GM18508 (cell line): ENCODE measurements around the gene HAVCR2.

Source experiments
- ATAC-seq: cut with Tn5 transposase; IDR thresholded peaks from one replicate; pipeline ENCODE4 v1.9.1; 2021; ENCODE audit warnings: moderate number of reproducible peaks; ENCODE audit not compliant: insufficient read depth, unreplicated experiment

Gene HAVCR2

GRCh38 chr5:157108976-157109375 lies at the start of gene HAVCR2:
Gene HAVCR2 (minus strand): TSS chr5:157109044. CDS start chr5:157108983, 61 bp downstream.
- peak; percentile 83 for ATAC-seq

GRCh38 chr5:157157293-157157891 lies 48.5 kb upstream of the HAVCR2 start:
- no peak for ATAC-seq

- ATAC-seq = no peak
Observed at GRCh38 chr5:157155297-157155696, 46.5 kb upstream of the HAVCR2 start.

DNA sequence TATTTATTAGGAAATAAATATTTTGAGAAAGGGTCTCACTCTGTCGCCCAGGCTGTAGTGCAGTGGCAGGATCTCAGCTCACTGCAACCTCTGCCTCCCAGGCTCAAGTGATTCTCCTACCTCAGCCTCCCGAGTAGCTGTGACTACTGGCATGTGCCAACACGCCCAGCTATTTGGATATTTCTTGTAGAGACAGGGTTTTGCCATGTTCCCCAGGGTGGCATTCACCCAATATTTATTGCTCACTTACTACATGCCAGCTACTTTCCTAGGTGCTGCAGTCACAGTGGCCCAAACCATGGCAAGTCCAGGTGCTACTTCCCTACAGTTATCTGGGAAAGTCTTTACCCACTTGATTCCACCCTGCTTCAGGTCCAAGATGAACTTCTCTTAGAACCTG lies 42.2 kb upstream of the HAVCR2 start:
- ATAC-seq = no peak

DNA sequence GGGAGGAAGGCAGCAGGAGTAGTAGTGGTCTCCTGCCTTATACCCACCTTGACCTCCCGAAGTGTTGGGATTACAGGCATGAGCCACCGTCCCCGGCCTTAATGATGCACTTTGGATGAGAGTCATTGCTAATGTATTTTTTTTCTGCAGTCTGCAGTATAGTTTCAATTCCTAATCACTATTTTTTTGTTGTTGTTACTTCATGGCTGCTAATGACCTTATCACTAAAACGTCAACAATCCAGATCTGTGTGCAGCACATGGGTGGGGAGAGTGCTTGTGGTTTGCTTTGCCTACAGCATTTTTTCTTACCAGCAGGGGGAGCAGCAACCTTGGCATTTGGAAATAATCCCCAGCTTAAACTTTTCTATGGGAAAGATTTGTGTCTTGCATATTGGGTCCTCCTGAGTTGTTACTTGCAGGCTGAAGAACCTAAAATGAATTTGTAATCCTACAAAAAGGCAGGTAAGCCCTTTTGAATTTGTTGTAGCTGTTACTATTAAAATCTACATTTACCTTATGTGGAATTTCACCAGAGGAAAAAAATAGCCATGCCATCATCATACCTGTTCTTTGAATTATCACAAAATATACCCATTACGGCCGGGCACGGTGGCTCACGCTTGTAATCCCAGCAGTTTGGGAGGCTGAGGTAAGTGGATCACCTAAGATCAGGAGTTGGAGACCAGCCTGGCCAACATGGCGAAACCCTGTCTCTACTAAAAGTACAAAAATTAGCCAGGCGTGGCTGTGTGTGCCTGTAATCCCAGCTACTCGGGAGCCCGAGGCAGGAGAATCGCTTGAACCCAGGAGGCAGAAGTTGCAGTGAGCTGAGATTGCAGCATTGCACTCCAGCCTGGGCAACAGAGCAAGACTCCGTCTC lies 40.1 kb upstream of the HAVCR2 start:
- ATAC-seq = peak; percentile 64

DNA sequence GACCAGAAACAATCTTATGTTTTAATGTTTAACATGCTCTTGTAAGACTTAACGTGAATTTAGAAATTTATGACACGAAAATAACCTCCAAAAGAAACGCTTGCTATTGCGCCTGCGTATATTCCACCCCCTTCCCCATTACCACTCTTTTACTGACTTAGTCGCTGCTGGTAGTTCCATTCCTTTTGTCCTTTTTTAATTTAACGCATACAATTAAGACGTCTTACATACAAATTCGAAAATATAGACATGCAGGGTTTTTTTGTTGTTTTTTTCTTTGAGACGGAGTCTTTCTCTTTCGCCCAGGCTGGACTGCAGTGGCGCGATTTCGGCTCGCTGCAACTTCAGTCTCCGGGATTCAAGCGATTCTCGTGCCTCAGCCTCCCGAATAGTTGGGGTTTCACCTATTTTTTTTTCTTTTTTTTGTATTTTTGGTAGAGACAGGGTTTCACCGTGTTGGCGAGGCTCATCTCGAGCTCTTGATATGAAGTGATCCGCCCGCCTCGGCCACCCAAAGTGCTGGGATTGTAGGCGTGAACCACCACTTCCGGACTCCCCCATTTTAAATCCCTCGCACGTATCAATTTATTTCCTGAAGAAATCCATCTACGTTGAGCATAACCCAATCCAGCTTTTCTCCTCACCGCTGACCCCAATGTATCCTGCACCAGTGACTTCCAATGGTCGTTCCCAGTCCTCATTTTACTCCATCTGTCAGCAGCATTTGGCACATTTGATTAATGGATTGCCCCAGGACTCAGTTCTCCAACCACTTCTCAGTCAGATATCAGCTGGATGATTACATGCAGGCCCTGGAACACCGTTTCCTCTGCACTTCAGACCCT lies 34.5 kb upstream of the HAVCR2 start:
- ATAC-seq = peak; percentile 29

- peak; percentile 99 for ATAC-seq
Observed at GRCh38 chr5:157142317-157143126, 33.7 kb upstream of the HAVCR2 start, which contains the start of gene MED7. Gene MED7 (minus strand): TSS chr5:157142865. CDS start chr5:157139431, 3,434 bp downstream.

DNA sequence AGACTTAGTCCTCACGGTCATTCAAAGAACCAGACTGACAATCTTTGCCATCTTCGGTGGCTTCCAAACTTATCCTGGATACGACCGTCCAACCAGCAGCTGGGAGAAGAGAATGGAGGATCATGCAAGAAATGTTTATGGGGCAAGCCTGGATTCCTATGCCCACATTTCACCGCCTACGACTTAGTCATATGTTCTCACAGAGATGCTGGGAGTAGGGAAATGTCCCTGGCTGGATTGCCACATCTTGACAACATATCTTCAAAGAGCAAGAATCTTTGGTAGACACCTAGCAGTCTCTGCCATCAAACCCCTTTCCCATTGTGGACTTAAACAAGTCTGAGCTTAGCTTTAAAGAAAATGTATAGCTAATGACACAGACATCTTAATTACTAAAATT lies 28.8 kb upstream of the HAVCR2 start:
- no peak for ATAC-seq

GRCh38 chr5:157132281-157132612 lies 23.4 kb upstream of the HAVCR2 start:
- no peak for ATAC-seq

- no peak for ATAC-seq
Observed at GRCh38 chr5:157130925-157131324, 22.1 kb upstream of the HAVCR2 start.

DNA sequence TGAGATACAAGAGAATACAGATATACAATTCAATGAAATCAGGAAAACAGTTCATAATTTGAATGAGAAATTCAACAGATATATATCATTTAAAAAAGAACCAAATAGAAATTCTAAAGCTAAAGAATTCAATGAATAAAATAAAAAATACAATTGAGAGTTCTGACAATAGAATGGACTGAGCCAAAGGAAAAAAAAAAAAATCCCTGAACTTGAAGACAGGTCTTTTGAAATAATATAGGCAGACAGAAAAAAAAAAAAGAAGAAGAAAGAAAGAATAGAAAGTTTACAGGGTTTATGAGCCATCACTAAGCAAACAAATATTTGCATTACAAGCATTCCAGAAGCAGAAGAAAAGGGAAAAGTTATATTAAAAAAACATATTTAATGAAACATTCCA lies 12.9 kb upstream of the HAVCR2 start:
- no peak for ATAC-seq

DNA sequence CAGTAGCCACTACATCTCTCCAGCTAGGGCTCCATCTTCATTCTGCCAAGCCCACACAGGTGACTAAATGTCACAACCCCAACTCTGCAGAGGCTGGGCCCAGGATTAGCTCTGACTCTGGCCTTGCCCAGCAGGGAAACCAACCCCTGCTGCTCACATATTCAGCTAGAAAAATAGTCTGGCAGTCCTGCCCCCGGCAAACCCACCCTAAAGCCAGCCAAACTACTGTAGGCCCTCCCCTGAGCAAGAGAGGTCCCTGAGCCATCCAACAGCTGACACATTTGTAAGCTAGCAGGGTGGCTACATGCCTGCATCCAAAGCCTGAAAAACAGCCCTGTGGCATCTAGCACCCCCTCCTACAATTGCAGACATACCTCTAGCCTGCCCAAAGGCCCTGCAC lies 11.3 kb upstream of the HAVCR2 start:
- no peak for ATAC-seq

DNA sequence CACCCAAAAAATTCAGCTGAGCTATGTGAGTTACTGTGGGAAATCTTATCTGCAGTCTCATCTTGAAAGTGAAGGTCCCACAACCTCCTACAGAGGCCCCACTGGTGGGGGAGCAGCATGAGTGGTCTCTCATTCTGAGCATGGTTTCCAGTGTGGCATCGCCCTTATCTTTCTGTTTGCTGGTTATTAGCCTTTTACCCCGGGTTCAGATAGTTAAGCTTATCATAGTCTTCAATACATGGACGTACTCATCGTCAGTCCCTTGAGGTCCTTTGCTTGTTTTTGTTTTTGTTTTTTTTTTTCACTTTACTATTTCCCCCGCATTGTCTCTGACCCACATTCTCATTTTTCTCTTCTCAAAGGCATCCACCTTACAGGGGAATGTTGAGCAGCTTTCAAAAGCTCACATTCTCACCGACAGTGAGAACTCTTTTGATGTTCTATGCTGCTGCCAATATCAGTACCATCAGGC lies 7.7 kb upstream of the HAVCR2 start:
- no peak for ATAC-seq

DNA sequence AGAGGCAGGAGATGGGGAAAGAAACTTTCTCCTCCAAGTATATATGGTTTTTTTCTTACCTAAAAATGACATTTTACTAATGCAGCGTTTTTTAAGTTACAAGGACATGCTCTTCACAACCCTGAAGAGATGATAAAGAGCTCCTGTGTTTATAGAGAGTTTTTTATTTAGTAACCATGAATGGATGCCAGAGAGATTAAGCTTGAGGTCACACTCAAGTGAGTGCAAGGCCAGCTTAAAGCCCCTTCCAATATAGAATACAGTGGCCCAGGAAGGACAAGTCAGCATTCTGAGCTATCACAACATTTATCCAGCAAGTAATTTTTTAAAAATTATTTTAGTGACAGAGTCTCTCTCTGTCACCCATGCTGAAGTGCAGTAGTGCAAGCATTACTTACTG lies 6.7 kb upstream of the HAVCR2 start:
- ATAC-seq = no peak

DNA sequence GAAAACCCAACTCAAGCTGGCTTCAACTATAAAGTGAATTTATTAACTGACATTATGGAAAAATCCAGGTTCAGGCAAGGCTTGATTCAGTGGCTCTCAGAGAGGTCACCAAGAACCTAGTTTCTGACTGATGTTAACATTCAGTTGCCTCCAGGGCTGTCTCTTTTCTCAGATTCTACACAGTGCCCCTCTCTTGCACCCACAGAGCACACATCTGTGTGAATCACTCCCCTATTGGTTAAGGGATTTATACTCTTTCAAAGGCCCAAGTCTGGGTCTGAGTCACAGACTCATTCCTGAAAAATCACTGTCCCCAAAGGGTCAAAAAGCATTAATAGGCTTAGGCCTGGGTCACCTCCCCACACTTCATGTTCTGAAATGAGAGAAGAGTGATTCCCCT lies 6.2 kb upstream of the HAVCR2 start:
- ATAC-seq = no peak

GRCh38 chr5:157113002-157113401 lies 4.2 kb upstream of the HAVCR2 start:
- no peak for ATAC-seq

- ATAC-seq = peak; percentile 66
Observed at GRCh38 chr5:157109744-157110143, 900 bp upstream of the HAVCR2 start.

DNA sequence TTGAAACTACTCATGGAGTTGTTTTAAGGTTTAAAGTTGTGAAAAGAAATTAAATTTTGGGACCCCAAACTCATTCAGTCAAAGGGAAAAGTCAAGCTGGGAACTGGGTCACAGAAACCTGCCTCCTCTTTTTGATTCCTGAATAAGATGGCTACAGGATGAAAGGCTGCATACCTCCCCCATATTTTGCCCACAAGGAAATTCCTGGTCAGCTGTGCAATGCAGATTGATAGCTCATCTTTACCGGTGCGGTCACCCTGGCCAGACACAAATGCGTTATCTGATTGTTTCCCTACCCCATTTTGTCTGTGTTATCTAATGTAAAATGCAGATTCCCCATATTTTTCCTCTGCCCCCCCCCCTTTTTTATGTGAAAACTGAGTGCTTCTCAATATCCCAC lies 1.3 kb downstream of the HAVCR2 start:
- ATAC-seq = no peak

DNA sequence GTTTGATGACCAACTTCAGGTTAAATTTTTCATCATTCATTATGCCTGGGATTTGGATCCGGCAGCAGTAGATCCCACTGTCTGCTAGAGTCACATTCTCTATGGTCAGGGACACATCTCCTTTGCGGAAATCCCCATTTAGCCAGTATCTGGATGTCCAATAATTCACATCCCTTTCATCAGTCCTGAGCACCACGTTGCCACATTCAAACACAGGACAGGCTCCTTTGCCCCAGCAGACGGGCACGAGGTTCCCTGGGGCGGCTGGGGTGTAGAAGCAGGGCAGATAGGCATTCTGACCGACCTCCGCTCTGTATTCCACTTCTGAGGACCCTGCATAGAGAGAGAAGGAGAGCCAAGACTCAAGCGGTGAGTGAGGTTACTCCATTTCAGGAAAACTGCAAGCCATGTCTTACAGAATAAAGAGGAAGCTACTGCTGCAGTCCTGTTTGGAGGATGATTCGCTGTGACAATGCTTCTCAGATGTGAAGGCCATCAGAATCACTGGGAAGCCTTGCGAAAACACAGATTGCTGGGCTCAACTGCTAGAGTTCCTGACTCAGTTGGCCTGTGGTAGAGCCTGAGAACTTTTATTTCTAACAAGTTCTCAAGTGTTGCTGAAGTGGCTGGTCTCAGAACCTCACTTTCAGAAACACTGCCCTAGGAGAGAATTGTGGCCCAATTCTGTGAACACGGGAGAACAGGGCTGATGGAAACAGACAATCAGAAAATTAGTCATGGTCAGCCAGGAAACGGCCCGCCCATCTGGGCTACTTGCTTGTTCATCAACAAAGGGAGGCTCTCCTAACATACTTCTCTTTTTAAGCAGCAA lies 2.0 kb downstream of the HAVCR2 start:
- ATAC-seq = no peak
